Uterus (tissue), 2 donors: Measurements from ENCODE around the gene TGFA.

Experiments
- POLR2A ChIP-seq, 2 donors: fragments of 450-650 bp; IDR thresholded peaks; one replicate each; pipeline ENCODE4 v1.6.1; 2016; ENCODE audit warnings: antibody characterized with exemption in 2 of 2, mild to moderate bottlenecking in 1 of 2, moderate library complexity in 1 of 2
- TF ChIP-seq, protein P1 (sequence below), 4 experiments: fragments of 200-600 bp in 2 of 4; fragments of 450-650 bp in 2 of 4; sonication (generic) in 2 of 4; IDR thresholded peaks; one replicate each; pipeline ENCODE4 v1.5.1; 2016 to 2019; ENCODE audit warnings: antibody characterized with exemption in 4 of 4, mild to moderate bottlenecking in 2 of 4, moderate library complexity in 1 of 4

GRCh38 chr2:70400539-70400938 lies 153.1 kb downstream of the TGFA start:
- TF ChIP-seq, protein P1, sequence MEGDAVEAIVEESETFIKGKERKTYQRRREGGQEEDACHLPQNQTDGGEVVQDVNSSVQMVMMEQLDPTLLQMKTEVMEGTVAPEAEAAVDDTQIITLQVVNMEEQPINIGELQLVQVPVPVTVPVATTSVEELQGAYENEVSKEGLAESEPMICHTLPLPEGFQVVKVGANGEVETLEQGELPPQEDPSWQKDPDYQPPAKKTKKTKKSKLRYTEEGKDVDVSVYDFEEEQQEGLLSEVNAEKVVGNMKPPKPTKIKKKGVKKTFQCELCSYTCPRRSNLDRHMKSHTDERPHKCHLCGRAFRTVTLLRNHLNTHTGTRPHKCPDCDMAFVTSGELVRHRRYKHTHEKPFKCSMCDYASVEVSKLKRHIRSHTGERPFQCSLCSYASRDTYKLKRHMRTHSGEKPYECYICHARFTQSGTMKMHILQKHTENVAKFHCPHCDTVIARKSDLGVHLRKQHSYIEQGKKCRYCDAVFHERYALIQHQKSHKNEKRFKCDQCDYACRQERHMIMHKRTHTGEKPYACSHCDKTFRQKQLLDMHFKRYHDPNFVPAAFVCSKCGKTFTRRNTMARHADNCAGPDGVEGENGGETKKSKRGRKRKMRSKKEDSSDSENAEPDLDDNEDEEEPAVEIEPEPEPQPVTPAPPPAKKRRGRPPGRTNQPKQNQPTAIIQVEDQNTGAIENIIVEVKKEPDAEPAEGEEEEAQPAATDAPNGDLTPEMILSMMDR (IDR thresholded peaks at IDR 0.05), result no peak
- TF ChIP-seq POLR2A (IDR thresholded peaks at IDR 0.05), result no peak
